Body of pancreas (tissue), 4 donors: ENCODE data around the gene CD58. TPM values are rescaled to one million over a fixed set of nuclear protein-coding genes. Genes with fewer than 3 reads are reported as not detected.

Source experiments
- ATAC-seq: fragments of 150-250 bp; one replicate; pipeline ENCODE4 v1.9.1; 2016
- DNase-seq, 4 donors: peaks; one replicate each; pipeline ENCODE4 v3.0.0-alpha.2; 2019
- H3K27ac ChIP-seq, 4 donors: fragments of 200-600 bp; sonication (generic); 1 replicate in 3 of 4; 2 replicates in 1 of 4; pipeline versions ENCODE4 v1.5.1 to v1.6.1; 2016 to 2019; ENCODE audit warnings: mild to moderate bottlenecking in 1 of 4, mixed read lengths in 1 of 4, moderate library complexity in 1 of 4
- H3K27me3 ChIP-seq, 2 donors: fragments of 200-600 bp; sonication (generic); one replicate each; pipeline ENCODE4 v1.6.0; 2016; ENCODE audit warnings: mild to moderate bottlenecking in 1 of 2
- H3K36me3 ChIP-seq, 2 donors: fragments of 200-600 bp; sonication (generic); replicated peaks in 1 of 2; 2 replicates each; pipeline ENCODE4 v1.5.1; 2016; ENCODE audit warnings: low read depth in 2 of 2; ENCODE audit not compliant: insufficient read depth in 1 of 2
- H3K4me1 ChIP-seq: fragments of 200-600 bp; sonication (generic); one replicate; pipeline ENCODE4 v1.6.0; 2016
- H3K4me3 ChIP-seq, 2 donors: fragments of 200-600 bp; sonication (generic); 1 replicate in 1 of 2; 2 replicates in 1 of 2; pipeline ENCODE4 v1.5.1; 2016 to 2019
- H3K9me3 ChIP-seq, 3 donors: fragments of 200-600 bp; sonication (generic); 1 replicate in 2 of 3; 2 replicates in 1 of 3; pipeline ENCODE4 v1.5.1; 2016
- CTCF ChIP-seq, 7 experiments: fragments of 450-650 bp in 4 of 7; fragments of 200-600 bp in 3 of 7; sonication (generic) in 3 of 7; IDR thresholded peaks; one replicate each; pipeline ENCODE4 v1.5.1; 2016 to 2019; ENCODE audit warnings: antibody characterized with exemption in 7 of 7
- POLR2A ChIP-seq, 3 donors: fragments of 450-650 bp; IDR thresholded peaks; one replicate each; pipeline ENCODE4 v1.6.1; 2016; ENCODE audit warnings: antibody characterized with exemption in 3 of 3, mild to moderate bottlenecking in 2 of 3
- WGBS, 2 donors: methylation state at CpG; one replicate each; pipeline ENCODE4 v1.1.5; 2017; 5-methylcytosine and 5-hydroxymethylcytosine counted together
- intact Hi-C: fragments of 100-400 bp; cut with DNase I; formaldehyde crosslinking; loops from one replicate; pipeline ENCODE4 v1.15.1; 2023
- total RNA-seq, 2 donors: library from RNA; depleted of rRNA; stranded (reverse); fragments of >200 nt; gene quantifications; one replicate each; pipeline ENCODE4 v1.1.0, GENCODE V29; 2016

Gene CD58
- total RNA-seq, 2 donors from 2014 or later: 6.6 to 15.0 TPM

GRCh38 chr1:116525440-116525839 lies 45.4 kb downstream of the CD58 start:
- no peaks in the 10 kb centered on the region for H3K4me1 ChIP-seq
- no peaks in the 10 kb centered on the region for H3K36me3 ChIP-seq
- DNase-seq: no peak
- no peak overlapping the region for H3K27ac ChIP-seq
- no peak for TF ChIP-seq CTCF (IDR thresholded peaks at IDR 0.05)
- no peak for TF ChIP-seq POLR2A (IDR thresholded peaks at IDR 0.05)
- intact Hi-C loops: no loop called here
- 91 to 94% methylated on average over 2 of the region's 2 CpGs for WGBS, 2 donors
- no peak overlapping the region for H3K4me3 ChIP-seq
- ATAC-seq: no peak
- H3K9me3 ChIP-seq: no peaks in the 10 kb centered on the region
- H3K27me3 ChIP-seq: no peaks in the 10 kb centered on the region

GRCh38 chr1:116521186-116521585 lies 49.6 kb downstream of the CD58 start:
- DNase-seq (no peak), ATAC-seq (no peak)
- 74 to 75% methylated on average over 3 of the region's 3 CpGs for WGBS, 2 donors
- Histone ChIP-seq H3K9me3 (no peaks in the 10 kb centered on the region), H3K27me3 (no peaks in the 10 kb centered on the region), H3K4me3 (no peak overlapping the region), H3K27ac (no peak overlapping the region), H3K36me3 (no peaks in the 10 kb centered on the region), H3K4me1 (no peaks in the 10 kb centered on the region)
- TF ChIP-seq POLR2A (IDR thresholded peaks at IDR 0.05) (no peak), CTCF (IDR thresholded peaks at IDR 0.05) (no peak)
- intact Hi-C loops: no loop called here

- H3K9me3 ChIP-seq: no peaks in the 10 kb centered on the region
- DNase-seq: no peak
- TF ChIP-seq POLR2A (IDR thresholded peaks at IDR 0.05) (no peak), CTCF (IDR thresholded peaks at IDR 0.05) (no peak)
- H3K4me3 ChIP-seq: no peak overlapping the region
- no peaks in the 10 kb centered on the region for H3K36me3 ChIP-seq
- no peaks in the 10 kb centered on the region for H3K4me1 ChIP-seq
- 90 to 95% methylated on average over 3 of the region's 3 CpGs for WGBS, 2 donors
- H3K27ac ChIP-seq: no peak overlapping the region
- intact Hi-C loops: no loop called here
- no peak for ATAC-seq
- no peaks in the 10 kb centered on the region for H3K27me3 ChIP-seq
These were observed 52.4 kb downstream of the CD58 start for GRCh38 chr1:116518400-116518799.

- no peak for ATAC-seq
- intact Hi-C loops: no loop called here
- 82 to 86% methylated on average over 5 of the region's 5 CpGs for WGBS, 2 donors
These were observed 54.2 kb downstream of the CD58 start for GRCh38 chr1:116516631-116517030.

More at GRCh38 chr1:116516631-116517030, 54.2 kb downstream of the CD58 start:
- TF ChIP-seq CTCF (IDR thresholded peaks at IDR 0.05) (no peak), POLR2A (IDR thresholded peaks at IDR 0.05) (no peak)
- no peaks in the 10 kb centered on the region for H3K9me3 ChIP-seq
- no peaks in the 10 kb centered on the region for H3K36me3 ChIP-seq
- DNase-seq: no peak
- H3K4me1 ChIP-seq: no peaks in the 10 kb centered on the region
- H3K27me3 ChIP-seq: no peaks in the 10 kb centered on the region
- H3K27ac ChIP-seq: no peak overlapping the region
- no peak overlapping the region for H3K4me3 ChIP-seq
